Measurements from ENCODE around the gene COG6. TPM values are rescaled to one million over a fixed set of nuclear protein-coding genes. Genes with fewer than 3 reads are reported as not detected.

Gene COG6
- total RNA-seq, 1 donor from 2014 or later: 46.3 TPM

DNA sequence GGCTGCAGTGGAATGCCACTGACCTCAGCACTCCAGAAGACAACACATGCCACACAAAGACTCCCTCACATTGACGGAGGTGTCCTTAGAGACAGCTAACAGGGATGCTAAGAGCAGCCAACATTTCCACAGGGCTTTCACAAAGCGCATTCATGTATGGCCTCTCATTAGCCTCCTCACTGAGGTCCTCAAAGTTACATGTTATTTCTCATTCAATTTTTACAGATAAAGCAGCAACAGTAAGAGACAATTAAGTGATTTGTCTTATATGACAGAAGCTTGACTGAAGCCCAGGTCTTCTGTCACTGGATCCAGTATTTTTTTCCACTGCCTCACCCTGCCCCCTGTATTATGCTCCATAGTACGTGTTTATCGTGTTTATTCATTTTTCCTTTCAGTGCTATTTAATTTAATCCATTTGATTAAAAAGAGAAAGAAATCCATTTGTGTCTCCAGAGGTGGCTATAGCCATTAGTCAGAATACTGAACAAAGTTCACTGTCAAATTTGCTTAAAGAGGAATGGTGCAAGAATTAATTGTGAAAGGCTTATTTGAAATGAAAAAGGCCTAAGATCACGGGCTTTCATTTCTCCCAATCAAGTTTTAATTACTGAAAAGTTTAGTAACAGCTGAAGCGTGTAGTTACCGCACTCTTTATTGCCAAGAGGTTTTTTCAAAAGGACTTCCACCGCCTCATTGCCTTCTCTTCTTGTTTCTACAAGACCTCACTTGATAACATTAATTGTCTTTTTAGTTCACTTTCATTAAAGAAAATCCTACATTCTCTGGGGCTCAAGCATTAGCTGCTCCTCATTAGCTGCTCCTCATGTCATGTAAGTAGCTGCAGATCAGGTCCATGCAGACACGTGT lies 115.0 kb downstream of the COG6 start:
- DNase-seq (ENCODE audit: low spot score): no peak

GRCh38 chr13:39773833-39774232 lies 118.4 kb downstream of the COG6 start:
- DNase-seq (ENCODE audit: low spot score): no peak

DNA sequence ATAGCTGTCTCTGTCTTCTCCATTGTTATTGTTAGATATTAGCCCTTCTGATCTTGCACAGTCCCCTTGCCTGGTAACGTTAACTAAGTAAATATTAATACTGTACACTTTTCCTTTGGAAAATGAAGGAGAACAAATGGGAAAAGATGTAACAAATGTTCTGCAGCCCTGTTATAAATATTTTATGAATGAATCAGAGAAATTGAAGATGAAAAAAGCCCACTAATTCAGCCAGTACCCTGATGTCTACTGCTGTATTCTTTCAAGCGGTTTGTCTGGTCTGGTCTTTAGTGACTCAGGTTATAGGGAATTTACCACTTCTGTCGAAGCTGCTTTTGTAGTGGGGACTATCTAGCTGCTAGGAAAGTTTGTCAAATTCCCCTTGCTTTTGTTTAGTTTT lies 121.0 kb downstream of the COG6 start:
- no peak for DNase-seq (ENCODE audit: low spot score)

GRCh38 chr13:39777021-39777420 lies 121.6 kb downstream of the COG6 start:
- no peak for DNase-seq (ENCODE audit: low spot score)

- DNase-seq (ENCODE audit: low spot score): no peak
Observed at GRCh38 chr13:39777527-39778061, 122.1 kb downstream of the COG6 start.

DNA sequence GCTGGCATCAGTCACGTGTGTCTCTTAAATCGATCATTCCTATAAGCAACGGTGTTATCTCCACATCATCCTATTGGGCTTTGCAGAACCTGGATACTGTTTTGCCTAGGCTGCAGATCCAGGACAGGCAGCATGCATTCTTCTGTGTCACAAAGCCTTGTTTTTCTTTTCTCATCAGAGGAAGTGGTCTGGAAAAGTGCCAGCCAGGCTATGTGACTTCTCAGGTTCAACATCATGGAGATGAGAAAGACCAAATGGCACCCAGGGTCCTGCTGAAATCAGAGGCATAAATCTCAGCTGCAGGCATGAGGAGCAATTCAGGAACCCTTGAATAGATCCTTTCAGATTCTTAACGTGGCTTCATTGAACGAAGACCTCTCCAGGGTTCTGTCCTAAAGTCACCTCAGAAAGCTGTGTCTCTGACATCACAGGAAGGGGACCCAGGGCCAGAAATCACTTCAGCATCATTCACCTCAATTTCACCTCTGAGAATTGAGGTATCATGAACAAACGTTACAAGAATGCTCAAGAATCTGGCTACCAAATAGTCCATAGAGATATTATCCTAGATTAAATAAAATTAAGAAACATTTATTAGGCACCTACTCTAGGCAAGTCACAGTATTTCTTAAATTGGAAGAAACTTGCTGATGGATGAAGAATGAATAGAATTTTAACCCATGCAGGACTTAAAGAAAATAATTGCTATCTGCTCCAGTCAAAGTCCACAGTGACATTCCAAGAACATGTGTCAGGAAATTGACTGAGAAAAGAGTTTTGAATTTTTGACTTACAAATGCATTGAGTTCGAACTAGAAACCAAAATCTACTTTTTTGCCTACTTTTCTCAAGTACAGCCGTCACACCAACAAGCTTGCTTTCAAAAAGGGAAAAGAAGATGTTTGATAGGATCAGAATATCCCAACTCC lies 124.1 kb downstream of the COG6 start:
- no peak for DNase-seq (ENCODE audit: low spot score)

DNA sequence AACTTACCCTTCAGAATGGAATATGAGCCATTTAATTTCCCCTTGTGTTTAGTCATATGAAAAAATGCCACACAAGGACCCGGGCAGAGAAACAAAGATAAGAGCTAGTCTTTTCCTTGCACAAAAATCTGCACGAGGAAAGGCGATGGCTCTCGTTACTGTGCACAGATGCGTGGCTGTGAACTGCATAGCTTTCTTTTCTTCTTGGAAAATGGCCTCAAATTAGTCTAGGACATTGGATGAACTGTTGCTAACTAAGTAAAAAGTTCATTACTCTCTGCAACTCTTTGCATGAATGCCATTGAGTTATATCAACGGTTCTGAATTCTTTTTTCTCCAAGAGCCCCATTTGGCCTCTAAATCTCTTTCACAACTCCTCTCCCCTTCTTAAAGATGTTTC lies 125.2 kb downstream of the COG6 start:
- no peak for DNase-seq (ENCODE audit: low spot score)

DNA sequence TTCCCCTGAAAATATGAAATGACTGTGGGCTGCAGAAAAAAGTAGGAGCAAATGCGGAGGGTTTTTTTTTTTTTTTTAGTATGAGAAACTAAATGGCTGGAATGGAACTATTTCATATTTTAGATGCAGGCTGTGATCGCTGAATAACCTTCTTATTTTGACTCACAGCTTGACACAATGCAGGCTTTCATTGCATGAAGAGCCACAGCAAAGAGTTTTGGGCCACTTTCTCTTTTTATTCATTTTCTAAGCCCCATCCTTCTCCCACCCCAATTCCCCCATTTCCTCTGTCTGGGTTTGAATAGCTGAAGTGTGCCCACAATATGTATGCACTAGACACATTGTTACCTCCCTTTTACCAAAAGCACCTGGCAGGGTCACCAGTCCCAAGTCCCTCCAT lies 125.9 kb downstream of the COG6 start:
- no peak for DNase-seq (ENCODE audit: low spot score)

GRCh38 chr13:39783051-39783450 lies 127.6 kb downstream of the COG6 start:
- no peak for DNase-seq (ENCODE audit: low spot score)

- DNase-seq (ENCODE audit: low spot score): no peak
Observed at GRCh38 chr13:39784347-39784746, 128.9 kb downstream of the COG6 start.

DNA sequence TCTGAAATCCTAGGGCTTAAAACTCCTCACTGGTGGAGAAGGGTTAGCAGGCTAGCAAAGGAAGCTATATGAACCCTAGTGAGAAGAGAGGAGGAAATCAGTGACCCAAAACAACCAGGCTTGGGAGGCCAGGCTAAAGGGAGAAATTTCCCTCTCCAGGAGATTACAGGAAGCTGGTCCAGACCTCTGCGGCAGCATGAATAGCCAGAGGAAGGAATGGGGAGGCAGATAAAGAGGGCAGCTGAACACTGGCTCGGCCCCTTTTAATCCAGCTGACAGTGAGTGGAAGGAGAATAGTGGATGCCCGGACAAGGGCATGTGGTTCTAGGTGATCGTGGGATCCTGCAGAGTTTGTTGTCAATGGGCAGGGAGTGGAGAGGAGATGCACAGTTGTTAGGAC lies 130.6 kb downstream of the COG6 start:
- DNase-seq (ENCODE audit: low spot score): no peak

DNA sequence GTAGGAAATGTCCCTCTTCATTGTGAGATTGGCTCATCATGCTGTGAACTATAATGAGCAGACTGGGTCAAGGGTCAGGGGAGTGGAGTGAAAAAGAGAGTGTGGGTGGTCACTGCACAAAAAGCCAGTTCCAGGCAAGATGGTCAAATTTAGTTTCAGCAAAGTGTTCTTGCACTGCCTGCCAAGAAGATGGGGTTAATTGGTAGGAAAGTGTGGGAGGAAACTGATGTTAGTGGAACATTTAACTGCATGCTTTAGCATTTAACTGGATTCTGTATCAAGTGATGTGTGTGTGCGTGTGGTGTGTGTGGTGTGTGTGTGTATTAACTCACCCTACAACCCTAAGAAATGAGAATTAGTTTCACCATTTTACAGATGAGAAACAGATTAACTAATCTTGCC lies 131.6 kb downstream of the COG6 start:
- no peak for DNase-seq (ENCODE audit: low spot score)

- DNase-seq (ENCODE audit: low spot score): no peak
Observed at GRCh38 chr13:39788102-39788501, 132.6 kb downstream of the COG6 start.

DNA sequence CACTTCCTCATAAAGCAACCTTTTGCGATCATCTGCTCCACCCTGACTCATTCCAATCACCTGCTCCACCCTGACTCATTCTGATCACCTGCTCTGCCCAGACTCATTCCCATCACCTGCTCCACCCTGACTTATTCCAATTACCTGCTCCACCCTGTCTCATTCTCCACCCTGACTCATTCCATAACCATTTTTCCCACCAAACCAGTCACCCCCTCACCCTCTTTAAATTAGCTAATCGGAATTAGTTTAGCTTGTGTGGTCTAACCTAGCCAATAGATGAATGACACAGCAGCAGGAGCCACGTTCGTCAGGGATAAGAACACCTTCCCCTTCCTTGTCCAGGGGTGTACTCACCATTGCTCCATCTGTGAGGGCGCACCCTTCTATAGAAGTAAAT lies 134.0 kb downstream of the COG6 start:
- no peak for DNase-seq (ENCODE audit: low spot score)

Other genes with a start within 250 kb of the COG6 start
- gene LHFPL6, start 52.5 kb upstream of the COG6 start, total RNA-seq: 30.2 TPM